ENCODE measurements around the gene CBX7.

The CBX7 gene

DNA sequence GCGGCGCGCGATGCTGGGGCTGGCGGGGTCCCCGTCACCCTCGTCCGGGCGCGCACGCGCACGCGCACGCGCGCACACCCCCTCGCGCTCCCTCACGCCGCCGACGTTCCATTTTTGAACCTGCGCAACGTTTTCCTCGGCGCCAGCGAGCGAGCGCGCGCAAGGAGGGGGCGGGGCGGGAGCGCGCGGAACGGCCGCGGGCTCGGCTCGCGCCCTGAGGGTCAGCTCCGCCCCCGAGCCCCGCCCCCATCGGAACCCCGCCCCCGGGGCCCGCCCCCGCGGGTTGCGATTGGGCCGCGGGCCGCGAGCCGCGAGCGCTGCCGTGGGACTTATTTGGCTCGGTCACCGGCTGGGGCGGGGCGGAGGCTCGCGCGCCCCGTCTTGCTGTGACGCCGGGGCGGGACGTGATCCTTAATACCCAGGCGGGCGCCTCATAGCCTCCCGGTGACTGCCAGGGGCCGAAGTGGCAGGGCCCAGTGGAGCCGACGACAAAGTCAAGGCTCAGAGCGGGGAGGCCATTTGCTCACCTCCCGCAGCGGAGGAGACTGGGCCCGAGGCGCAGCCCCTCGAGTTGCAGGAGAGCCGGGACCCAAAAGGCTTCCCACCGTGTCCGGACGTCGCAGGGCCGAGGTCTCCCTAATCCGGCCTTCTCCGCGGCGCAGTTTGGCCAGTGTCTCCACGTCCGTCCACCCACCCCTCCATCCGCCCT, at the start of gene CBX7:
TSS of gene CBX7 (minus strand) at position 170 of the 709 bp plus-strand sequence. CDS start 236 bp downstream, outside the sequence.
- in situ Hi-C loops (cut with MboI; ENCODE audit: low sequenced_read_pairs): no loop called here

DNA sequence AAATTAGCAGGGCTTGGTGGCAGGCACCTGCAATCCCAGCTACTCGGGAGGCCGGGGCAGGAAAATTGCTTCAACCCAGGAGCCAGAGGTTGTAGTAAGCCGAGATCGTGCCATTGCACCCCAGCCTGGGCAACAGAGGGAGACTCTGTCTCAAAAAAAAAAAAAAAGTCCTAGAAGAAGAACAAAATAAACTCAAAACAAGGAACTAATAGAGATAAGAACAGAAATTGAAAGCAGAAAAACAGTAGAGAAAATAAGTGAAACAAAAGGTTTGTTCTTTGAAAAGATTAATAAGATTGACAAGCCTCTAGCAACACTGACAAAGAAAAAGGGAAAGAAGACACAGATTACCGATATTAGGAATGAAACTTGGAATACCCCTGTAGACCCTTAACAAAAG, 45.1 kb upstream of the CBX7 start:
- in situ Hi-C loops (cut with MboI; ENCODE audit: low sequenced_read_pairs): no loop called here

DNA sequence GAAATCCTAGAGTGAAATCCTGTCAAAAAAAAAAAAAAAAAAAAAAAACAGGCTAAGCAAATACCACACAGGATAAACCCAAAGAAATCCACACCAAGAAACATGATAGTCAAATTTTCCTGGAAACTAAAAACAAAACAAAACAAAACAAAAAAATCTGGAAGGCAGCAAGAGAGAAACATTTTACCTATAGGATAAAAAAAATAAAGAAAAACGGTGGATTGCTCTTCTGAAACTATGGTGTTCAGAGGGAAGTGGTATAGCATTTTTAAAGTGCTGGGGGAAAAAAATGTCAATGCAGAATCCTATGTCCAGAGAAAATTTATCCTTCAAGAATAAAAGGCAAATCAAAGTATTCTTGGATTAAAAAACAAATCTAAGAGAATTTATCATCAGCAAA, 41.6 kb upstream of the CBX7 start:
- in situ Hi-C loops (cut with MboI; ENCODE audit: low sequenced_read_pairs): no loop called here

DNA sequence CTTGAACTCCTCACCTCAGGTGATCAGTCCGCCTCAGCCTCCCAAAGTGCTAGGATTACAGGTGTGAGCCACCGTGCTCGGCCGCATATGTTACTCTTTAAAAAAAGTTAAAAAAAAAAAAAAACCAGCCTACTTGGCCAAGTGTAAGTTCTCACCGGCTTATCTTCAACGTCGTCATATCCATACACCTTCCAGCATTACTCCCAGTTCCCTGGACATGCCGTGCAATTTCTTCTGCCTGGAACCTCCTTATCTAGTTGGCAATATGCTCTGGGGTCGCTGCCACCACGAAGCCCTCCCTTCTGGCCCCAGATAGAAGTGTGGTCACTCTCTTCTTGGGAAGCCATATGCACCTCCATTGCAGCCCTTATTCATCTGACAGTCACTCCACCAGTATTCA, 36.3 kb upstream of the CBX7 start:
- in situ Hi-C loops (cut with MboI; ENCODE audit: low sequenced_read_pairs): no loop called here

DNA sequence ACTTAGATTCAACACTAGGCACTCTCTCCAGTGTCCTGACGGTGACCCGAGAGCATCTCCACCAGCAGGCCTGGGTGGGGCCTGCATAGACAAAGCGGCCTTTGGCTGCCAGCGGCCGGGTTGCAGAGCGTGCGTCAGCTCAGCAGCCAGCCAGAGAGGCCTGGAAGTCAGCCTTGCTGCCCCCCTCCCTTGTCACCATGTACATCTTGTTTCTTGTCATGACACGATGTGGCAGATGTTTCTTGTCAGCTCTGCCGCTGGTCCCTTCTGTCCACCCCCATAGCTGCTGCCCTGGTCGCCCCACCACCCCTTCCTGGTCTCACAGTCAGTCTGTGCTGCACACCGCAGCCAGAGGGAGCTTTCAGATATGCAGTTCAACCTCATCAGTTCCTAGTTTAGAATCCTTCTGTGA, 33.1 kb upstream of the CBX7 start:
- in situ Hi-C loops (cut with MboI; ENCODE audit: low sequenced_read_pairs): no loop called here

DNA sequence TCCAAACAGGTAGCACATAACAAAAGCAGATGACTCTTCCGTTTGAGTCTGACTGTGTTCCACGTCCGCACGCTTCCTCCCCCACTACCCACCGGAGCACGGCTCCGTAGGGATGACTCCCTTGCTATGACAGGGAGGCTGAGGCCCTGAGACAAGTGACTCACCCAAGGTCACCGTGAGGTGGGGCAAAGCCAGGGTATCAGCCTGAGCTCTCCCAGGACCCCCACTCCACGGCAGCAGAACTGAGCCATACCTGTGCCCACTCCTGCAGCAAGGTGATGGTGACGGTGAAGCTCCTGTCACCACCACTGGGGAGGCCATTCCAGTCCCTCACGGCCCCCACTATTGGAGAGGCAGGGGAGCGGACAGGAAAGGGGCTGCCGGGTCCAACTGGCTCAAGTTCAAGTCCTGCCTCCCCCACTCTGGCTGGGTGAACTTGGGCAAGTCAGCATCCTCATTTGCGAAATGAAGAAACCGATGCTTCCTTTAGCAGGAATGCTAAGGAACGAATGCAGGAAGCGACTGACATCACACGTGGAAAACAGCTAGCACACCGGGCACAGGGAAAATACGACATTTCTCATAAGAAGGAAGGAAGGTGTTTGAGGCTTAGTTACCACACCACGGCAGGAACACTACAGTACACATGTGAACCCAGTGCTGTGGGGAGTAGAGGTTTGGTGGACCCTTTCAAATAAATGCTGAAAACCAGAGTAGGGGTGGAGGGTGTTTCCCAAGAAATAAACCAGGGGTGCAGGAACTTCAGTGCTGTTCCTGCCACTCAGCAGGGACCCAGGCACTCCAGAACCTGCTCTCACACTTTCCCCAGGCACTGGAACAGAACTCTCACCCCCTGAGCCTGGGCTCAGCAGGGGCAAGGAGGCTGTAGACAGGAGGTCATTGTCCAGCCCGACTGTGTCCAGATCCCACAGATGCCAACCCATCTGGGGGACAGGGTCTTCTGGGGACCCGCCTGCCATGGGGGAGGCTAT, 32.4 kb upstream of the CBX7 start:
- in situ Hi-C loops (cut with MboI; ENCODE audit: low sequenced_read_pairs): no loop called here

DNA sequence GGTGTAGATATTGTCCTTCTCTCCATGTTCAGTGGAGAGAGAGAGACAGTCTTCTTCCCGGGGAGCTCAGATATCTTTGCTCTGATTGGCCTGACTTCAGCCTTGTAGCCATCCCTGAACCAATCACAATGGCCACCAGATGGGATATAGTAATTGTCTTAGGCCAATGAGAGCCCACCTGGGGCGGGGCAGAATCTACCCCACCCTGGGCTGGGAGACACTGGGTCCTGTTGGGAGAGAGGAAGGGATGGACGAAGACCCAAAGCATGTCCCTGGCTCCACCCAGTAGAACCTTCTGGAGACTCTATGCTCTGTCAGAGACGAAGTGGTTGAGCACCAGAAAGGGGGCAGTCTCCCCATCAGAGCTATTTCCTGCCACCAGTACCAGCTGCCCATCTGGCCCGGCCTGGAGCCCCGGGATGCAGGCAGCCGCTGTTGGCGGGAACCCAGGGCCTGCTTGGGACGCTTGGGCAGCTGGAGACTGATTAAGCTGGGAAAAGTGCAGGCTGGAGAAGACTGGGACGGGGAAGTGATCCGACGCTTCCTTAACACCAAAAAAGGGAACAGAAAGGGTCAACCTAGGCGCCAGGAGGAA, 31.6 kb upstream of the CBX7 start:
- in situ Hi-C loops (cut with MboI; ENCODE audit: low sequenced_read_pairs): no loop called here

DNA sequence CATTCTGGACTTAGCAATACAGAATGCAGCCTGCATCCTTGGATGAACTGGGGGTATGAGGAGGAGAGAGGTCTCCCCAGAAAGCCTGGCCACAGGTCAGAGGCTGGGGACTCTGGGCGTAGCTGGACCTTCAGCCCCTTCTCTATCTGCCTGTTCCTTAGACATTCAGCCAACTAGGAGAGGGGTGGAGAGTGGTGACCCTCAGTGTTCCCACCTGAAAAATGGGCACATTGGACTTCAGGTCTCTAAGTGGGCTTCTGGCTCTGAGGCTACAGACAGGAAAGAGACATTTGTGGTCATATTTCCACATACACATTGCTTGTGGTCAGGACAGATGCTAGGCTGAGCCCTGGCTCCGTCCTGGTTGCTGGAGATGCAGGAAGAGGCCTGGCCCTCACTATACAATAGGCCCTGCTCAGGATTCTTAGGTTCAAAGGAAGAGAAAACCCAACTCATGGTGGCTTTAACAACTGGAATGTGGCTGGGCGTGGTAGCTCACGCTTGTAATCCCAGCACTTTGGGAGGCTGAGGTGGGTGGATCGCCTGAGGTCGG, 30.1 kb upstream of the CBX7 start:
- in situ Hi-C loops (cut with MboI; ENCODE audit: low sequenced_read_pairs): no loop called here

DNA sequence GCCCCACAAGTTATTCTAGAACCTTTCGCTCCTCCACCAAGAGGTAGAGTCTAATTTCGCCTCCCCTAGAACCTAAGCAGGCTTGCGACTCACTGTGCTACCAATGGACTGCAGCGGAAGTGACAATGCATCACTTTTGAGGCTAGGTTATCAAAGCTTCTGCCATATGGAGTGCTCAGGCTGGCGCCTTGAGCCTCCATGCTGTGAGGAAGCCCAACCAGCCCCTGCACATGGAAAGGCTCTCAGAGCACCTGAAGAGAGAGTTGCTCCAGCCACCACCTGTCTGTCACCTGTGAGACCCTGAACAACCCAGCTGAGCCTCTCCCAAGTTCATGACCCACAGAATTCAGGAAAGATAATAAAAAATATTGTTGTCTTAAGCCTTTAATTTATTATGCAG, 29.3 kb upstream of the CBX7 start:
- in situ Hi-C loops (cut with MboI; ENCODE audit: low sequenced_read_pairs): no loop called here

DNA sequence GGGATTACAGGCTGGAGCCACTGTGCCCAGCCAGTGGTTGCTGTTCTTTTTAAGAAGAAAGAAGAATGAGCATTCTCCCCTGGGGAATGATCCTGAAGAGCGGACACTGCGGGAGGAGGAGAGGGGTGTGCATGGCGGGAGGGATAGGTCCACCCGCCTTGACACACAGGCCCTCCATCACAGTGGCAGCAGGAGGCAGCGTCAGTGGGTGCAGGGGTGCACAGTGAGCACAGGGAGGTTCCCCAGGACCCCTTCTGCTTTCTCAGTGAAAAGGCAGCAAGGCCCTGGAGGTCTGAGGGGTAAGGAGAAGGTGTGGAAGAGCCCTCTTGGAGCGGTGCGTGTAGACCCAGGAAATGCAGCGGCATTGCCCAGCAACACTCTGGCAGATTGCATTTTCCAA, 28.9 kb upstream of the CBX7 start:
- in situ Hi-C loops (cut with MboI; ENCODE audit: low sequenced_read_pairs): no loop called here

DNA sequence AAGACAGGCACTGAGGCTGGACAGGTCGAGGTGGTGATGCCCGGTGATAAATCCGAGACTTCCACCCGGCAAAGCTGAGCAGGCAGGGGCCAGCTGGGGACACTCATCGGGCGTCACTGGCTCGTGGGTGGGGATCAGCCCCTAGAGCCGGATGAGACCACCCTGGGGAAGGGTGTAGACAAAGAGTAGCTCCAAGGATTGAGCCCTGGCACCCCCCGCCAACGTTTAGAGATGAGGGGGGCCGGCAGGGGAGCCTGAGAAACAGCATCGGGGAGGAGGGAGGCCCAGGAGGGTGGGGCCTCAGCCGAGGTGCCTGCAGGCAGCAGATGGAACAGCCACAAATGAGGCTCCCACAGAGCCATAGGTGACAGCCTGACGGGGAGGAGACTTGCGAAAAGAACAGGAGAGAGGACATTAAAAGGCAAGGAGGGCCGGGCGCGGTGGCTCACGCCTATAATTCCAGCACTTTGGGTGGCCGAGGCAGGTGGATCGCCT, 27.4 kb upstream of the CBX7 start:
- in situ Hi-C loops (cut with MboI; ENCODE audit: low sequenced_read_pairs): loop anchor here (5.0 kb wide), 1 partner anchor 132 kb away; no protein-coding TSS in a partner anchor

DNA sequence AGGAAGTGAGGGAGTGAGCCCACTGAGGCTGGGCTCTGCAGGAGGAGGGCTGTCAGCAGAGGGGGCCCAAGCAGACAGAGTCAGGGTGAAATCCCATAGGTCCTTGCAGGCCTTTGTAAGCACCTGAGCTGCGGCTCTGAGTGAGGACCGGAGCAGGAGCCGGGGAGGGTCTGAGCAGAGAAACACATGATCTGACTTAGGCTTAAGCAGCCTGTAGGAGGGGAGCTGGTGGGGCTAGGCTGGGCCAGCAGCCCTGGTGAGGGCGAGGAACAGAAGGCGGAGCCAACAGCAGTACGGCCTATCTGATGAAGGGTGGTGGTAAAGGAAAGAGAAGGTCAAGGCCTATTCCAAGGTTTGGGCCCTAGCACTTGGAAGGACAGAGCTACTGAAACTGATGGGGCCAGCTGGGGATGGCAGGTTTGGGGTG, 26.9 kb upstream of the CBX7 start:
- in situ Hi-C loops (cut with MboI; ENCODE audit: low sequenced_read_pairs): loop anchor here (5.0 kb wide), 1 partner anchor 133 kb away; no protein-coding TSS in a partner anchor

DNA sequence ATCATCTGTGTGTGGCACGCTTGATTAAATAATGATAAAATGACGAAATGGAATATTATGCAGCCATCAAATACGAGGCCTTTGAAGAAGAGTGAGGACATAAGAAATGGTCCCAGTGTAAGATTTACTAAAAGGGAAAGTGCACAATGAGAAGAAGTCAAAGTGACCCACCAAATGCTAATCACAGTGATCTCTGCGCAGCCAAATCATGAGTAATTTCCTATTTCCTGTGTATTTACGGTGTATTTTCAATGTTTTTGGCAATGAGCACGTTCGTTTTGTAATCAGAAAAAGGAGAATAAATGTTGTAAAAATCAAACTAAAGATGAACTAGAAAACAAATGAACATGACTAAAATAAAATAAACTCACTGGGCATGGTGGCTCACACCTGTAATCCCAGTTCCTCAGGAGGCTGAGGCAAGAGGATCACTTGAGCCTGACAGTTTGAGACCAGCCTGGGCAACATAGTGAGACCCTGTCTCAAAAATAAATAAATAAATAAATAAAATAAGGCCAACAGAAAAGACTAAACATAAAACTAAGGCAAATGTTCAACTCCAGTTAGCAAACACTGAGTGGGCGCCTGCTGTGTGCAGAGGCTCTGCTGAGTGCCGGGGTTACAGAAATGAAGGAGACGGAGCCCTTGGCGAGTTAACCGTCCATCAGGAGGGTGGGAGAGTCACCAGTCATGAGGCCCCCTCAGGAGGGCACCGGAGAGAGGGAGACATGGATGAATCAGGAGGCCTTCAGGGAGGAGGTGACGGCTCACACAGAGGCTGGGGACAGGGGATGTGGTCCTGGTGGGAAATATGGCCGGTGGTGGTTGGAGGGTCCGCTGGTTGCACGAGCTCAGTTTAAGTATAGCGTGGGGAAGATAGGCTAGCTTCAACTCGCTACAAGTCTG, 26.0 kb upstream of the CBX7 start:
- in situ Hi-C loops (cut with MboI; ENCODE audit: low sequenced_read_pairs): loop anchor here (5.0 kb wide), 1 partner anchor 134 kb away; no protein-coding TSS in a partner anchor

DNA sequence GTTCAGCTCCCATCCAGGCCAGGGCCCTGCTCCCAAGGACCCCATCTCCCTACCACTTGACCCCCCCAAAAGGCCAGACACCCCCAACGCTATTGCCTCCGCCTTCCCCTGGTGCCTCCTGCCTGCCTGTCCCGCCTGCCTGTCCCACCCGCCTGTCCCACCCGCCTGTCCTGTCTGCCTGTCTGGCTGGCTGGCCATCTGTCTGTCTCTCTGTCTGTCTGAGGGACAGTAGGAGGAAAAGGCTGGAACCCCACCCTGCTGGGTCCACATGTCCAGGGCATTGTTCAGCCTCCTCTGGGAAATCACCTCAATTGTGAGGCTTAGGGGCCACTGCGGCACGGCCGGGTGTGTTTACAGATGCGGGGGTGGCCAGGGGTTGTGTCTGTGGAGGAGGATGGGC, 25.3 kb upstream of the CBX7 start:
- in situ Hi-C loops (cut with MboI; ENCODE audit: low sequenced_read_pairs): loop anchor here (5.0 kb wide), 1 partner anchor 135 kb away; no protein-coding TSS in a partner anchor

DNA sequence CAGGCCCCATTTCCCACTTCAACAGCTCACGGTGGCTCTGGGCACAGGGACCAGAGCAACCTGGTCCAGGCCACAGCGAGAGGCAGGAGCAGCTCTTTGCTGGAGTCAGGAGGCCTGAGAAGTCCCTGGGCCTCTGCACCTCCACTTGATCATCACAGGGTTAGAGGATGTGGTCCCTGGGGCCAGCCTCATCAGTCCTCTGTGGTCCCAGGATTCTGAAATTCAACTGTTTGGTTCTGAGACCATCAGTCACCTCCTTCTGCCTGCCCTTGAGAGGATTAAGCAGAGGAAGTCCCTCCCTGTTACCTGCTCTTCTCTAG, 24.9 kb upstream of the CBX7 start:
- in situ Hi-C loops (cut with MboI; ENCODE audit: low sequenced_read_pairs): loop anchor here (5.0 kb wide), 1 partner anchor 135 kb away; no protein-coding TSS in a partner anchor

DNA sequence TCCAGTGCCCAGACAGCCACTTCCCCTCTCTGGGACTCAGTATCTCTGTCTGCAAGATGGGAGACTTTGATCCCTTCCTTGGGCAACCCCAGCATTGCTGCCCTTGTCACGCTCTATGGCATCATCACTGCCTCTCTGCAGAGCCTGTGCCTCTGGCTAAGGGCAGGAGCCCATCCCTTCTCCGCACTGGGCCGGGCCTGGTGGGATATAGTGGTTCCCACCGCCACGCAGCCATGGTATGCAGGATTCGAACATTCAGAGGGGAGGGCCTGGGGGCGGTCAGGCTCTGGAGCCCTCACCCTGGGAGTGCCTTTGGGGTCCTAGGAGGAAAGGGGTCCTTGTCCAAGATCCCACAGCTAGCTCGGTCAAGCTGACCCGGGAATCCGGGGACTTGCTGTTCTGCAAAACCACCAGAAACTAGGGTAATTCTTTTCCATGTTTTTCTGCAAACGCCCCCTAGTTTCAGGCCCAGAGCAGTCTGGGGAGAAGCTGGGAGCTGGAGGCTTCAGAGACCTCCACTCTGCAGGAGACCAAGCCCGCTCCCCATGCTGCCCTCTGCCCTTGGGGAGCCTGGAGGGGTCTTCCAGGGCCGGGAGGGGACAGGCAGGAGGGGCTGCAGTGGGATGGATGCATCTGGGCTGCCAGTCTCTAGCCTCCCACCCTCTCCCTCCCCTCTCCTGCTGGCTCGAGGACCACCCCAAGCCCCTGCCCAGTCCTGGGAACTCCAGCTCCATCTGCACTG, 24.4 kb upstream of the CBX7 start:
- in situ Hi-C loops (cut with MboI; ENCODE audit: low sequenced_read_pairs): loop anchor here (5.0 kb wide), 1 partner anchor 135 kb away; no protein-coding TSS in a partner anchor

DNA sequence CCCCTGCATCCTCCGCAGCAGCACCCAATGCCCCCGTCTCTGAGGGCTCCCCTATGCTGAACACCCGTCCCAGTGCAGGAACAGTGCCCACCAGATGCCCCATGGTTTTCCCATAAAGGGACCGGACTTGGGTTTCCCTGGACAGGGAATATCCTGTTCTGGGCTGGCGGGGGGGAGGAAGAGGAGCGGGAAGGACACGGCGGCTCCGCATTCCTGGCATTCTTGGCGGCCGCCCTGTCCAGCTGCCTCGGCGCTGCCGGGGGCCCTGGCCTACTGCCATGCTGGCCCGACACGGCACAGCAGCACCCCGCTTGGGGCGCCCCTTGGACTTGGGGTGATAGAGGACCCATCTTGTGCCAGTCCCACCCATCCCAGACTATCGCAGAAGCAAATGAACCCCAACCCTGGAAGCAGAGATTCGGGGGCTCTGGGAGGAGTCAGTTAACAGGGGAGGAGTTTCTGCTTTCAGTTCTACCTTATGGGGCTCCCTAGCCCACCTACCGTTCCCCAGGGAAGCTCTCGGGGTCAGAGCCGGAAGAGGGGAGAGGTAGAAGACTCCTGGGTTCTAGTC, 23.7 kb upstream of the CBX7 start:
- in situ Hi-C loops (cut with MboI; ENCODE audit: low sequenced_read_pairs): loop anchor here (5.0 kb wide), 1 partner anchor 136 kb away; no protein-coding TSS in a partner anchor

DNA sequence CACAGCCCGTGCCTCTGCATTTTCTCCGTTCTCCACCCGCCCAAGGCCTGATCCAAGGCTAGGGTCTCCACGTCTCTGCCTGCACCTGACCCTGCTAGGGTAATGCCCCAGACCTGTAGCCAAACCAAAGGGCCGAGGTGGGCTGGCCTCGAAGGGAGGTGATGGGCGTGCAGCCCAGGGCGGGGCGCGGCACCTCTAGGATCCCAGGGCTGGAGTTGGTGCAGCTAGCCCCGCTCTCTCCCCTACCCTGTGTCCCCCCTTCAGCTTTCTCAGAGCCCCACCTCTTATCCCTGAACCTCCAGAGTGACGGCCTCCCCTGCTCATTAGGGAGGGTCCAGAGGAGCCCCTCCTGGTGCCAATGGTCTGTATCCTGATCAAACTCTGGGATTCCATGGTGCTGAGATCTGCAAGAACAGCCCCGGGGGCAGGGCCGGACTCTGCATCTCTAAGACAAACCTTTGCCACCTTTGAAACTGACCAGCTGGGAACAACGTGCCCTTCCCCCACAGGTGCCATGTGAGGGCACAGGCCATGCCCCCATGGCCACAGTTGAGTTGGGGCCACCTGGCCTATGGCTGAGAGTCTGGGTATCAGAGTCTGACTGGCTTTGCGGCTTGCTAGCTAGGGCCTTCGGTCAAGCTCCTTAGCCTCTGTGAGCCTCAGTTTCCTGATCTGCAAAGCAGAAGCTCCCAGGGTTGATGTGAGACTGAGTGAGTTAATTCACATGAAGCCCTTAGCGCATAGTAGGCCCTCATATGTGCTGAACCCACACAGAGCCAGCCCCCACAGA, 23.1 kb upstream of the CBX7 start:
- in situ Hi-C loops (cut with MboI; ENCODE audit: low sequenced_read_pairs): loop anchor here (5.0 kb wide), 1 partner anchor 137 kb away; no protein-coding TSS in a partner anchor

All from HL-60/S4 treated with retinoic acid at 250 ng/mL for 4 days and 3 days (cell line).